ENCODE data around the gene CCL16.
"Not testable (repeated sequence)": the region's sequence is repeated elsewhere in the genome, so short reads cannot be mapped to it uniquely, and the experiment has no call there.

CCL16 gene

DNA sequence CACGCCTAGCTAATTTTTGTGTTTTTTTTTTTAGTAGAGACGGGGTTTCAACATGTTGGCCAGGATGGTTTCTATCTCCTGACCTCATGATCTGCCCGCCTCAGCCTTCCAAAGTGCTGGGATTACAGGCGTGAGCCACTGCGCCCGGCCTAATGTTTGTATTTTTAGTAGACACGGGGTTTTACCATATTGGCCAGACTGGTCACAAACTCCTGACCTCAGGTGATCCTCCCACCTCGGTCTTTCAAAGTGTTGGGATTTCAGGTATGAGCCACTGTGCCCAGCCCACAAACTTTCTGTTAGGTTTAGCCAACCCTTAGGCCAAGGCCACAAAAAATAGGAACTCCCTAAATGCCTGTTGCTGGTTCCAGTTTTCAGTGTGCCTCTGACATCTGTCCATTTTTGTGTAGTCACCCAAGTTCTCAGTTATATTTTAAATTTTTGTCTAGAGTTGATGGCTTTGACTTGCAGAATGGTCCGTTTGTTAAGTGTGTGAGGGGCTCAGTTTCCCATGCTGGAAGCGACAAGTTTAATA, 12.7 kb downstream of the CCL16 start:
- WGBS: 90% methylated on average over 9 of the region's 10 CpGs
- no peaks in the 10 kb centered on the region for H3K36me3 ChIP-seq (ENCODE audit: insufficient read depth, low read length)
- H3K9me3 ChIP-seq (ENCODE audit: insufficient read depth, low read depth, low read length): no peaks in the 10 kb centered on the region
- H3K4me3 ChIP-seq (ENCODE audit: low read length): no peak overlapping the region
- H3K9ac ChIP-seq (ENCODE audit: low read depth, low read length): no peak overlapping the region
- no peaks in the 10 kb centered on the region for H3K27me3 ChIP-seq (ENCODE audit: insufficient read depth, low read length)
- H3K4me1 ChIP-seq (ENCODE audit: insufficient read depth, low read length): no peaks in the 10 kb centered on the region
- no peak overlapping the region for H3K27ac ChIP-seq (ENCODE audit: low read depth, low read length)

- no peak overlapping the region for H3K4me3 ChIP-seq (ENCODE audit: low read length)
- no peaks in the 10 kb centered on the region for H3K9me3 ChIP-seq (ENCODE audit: insufficient read depth, low read depth, low read length)
- 91% methylated on average over 7 of the region's 7 CpGs for WGBS
- no peak overlapping the region for H3K9ac ChIP-seq (ENCODE audit: low read depth, low read length)
- no peaks in the 10 kb centered on the region for H3K4me1 ChIP-seq (ENCODE audit: insufficient read depth, low read length)
- H3K27me3 ChIP-seq (ENCODE audit: insufficient read depth, low read length): no peaks in the 10 kb centered on the region
- no peaks in the 10 kb centered on the region for H3K36me3 ChIP-seq (ENCODE audit: insufficient read depth, low read length)
- no peak overlapping the region for H3K27ac ChIP-seq (ENCODE audit: low read depth, low read length)
Measured at GRCh38 chr17:35965272-35965671, 16.0 kb downstream of the CCL16 start.

DNA sequence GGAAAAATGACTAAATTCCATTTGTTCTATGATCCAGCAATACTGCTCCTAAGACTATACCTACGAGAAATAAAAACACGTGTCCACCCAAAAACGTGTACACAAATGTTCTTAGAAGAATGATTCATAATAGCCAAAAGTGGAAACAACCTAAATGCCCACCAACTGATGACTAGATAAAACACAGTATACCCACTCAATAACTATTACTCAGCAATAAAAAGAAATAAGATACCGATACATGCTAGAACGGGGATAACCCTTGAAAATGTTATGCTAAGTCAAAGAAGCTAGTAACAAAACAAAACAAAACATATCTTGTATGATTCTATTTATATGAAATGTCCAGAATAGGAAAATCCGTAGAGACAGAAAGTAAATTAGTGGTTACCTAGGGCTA, 17.6 kb downstream of the CCL16 start:
- no peaks in the 10 kb centered on the region for H3K4me1 ChIP-seq (ENCODE audit: insufficient read depth, low read length)
- H3K9ac ChIP-seq (ENCODE audit: low read depth, low read length): no peak overlapping the region
- H3K27me3 ChIP-seq (ENCODE audit: insufficient read depth, low read length): no peaks in the 10 kb centered on the region
- no peak overlapping the region for H3K27ac ChIP-seq (ENCODE audit: low read depth, low read length)
- no peaks in the 10 kb centered on the region for H3K36me3 ChIP-seq (ENCODE audit: insufficient read depth, low read length)
- WGBS: 87% methylated on average over 6 of the region's 6 CpGs
- H3K9me3 ChIP-seq (ENCODE audit: insufficient read depth, low read depth, low read length): no peaks in the 10 kb centered on the region
- no peak overlapping the region for H3K4me3 ChIP-seq (ENCODE audit: low read length)

GRCh38 chr17:35953720-35954119, 27.6 kb downstream of the CCL16 start:
- Histone ChIP-seq H3K4me1 (ENCODE audit: insufficient read depth, low read length) (peaks cover 6% of the 10 kb centered on the region), H3K27me3 (ENCODE audit: insufficient read depth, low read length) (no peaks in the 10 kb centered on the region), H3K4me3 (ENCODE audit: low read length) (no peak overlapping the region), H3K27ac (ENCODE audit: low read depth, low read length) (no peak overlapping the region), H3K9ac (ENCODE audit: low read depth, low read length) (peak overlapping the region; percentile 17; the same call in 1 of the 2 replicates), H3K9me3 (ENCODE audit: insufficient read depth, low read depth, low read length) (no peaks in the 10 kb centered on the region), H3K36me3 (ENCODE audit: insufficient read depth, low read length) (no peaks in the 10 kb centered on the region)
- WGBS: 52% methylated on average over 7 of the region's 7 CpGs

GRCh38 chr17:35949401-35949800, 31.9 kb downstream of the CCL16 start:
- H3K36me3 ChIP-seq (ENCODE audit: insufficient read depth, low read length): no peaks in the 10 kb centered on the region
- H3K4me1 ChIP-seq (ENCODE audit: insufficient read depth, low read length): peaks cover 6% of the 10 kb centered on the region
- H3K4me3 ChIP-seq (ENCODE audit: low read length): no peak overlapping the region
- H3K27me3 ChIP-seq (ENCODE audit: insufficient read depth, low read length): no peaks in the 10 kb centered on the region
- H3K9ac ChIP-seq (ENCODE audit: low read depth, low read length): no peak overlapping the region
- WGBS: 92% methylated on average over 3 of the region's 3 CpGs
- H3K9me3 ChIP-seq (ENCODE audit: insufficient read depth, low read depth, low read length): no peaks in the 10 kb centered on the region
- H3K27ac ChIP-seq (ENCODE audit: low read depth, low read length): no peak overlapping the region

- Histone ChIP-seq H3K27ac (ENCODE audit: low read depth, low read length) (no peak overlapping the region), H3K27me3 (ENCODE audit: insufficient read depth, low read length) (no peaks in the 10 kb centered on the region), H3K4me1 (ENCODE audit: insufficient read depth, low read length) (no peaks in the 10 kb centered on the region), H3K9me3 (ENCODE audit: insufficient read depth, low read depth, low read length) (no peaks in the 10 kb centered on the region), H3K36me3 (ENCODE audit: insufficient read depth, low read length) (no peaks in the 10 kb centered on the region), H3K9ac (ENCODE audit: low read depth, low read length) (no peak overlapping the region), H3K4me3 (ENCODE audit: low read length) (no peak overlapping the region)
- 94% methylated on average over 7 of the region's 7 CpGs for WGBS
Measured at GRCh38 chr17:35948092-35948491, 33.2 kb downstream of the CCL16 start.

DNA sequence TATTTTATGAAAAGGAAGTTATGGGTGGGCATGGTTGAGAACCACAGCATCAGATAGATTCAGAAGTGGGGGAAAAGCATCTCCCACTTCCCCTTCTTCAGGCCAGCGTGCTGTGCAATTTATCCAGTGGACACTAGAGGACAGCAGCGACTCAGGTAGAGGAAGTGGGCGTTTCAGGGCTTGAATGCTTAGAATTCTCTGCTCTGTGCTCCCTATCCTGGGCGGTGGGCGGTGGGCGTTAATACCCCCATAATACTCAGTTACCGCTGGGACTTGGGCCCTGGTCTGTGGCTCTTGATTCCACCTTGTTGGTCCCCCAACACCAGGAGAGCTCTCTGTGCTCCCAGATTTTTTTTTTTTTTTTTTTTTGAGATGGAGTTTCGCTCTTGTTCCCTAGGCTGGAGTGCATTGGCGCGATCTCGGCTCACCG, 34.1 kb downstream of the CCL16 start:
- Histone ChIP-seq H3K27me3 (ENCODE audit: insufficient read depth, low read length) (no peaks in the 10 kb centered on the region), H3K9ac (ENCODE audit: low read depth, low read length) (no peak overlapping the region), H3K27ac (ENCODE audit: low read depth, low read length) (no peak overlapping the region), H3K4me1 (ENCODE audit: insufficient read depth, low read length) (no peaks in the 10 kb centered on the region), H3K36me3 (ENCODE audit: insufficient read depth, low read length) (no peaks in the 10 kb centered on the region), H3K9me3 (ENCODE audit: insufficient read depth, low read depth, low read length) (no peaks in the 10 kb centered on the region), H3K4me3 (ENCODE audit: low read length) (no peak overlapping the region)
- 46% methylated on average over 12 of the region's 12 CpGs for WGBS

GRCh38 chr17:35944151-35944550, 37.1 kb downstream of the CCL16 start:
- Histone ChIP-seq H3K9ac (ENCODE audit: low read depth, low read length) (no peak overlapping the region), H3K4me3 (ENCODE audit: low read length) (no peak overlapping the region), H3K27me3 (ENCODE audit: insufficient read depth, low read length) (no peaks in the 10 kb centered on the region), H3K27ac (ENCODE audit: low read depth, low read length) (no peak overlapping the region), H3K36me3 (ENCODE audit: insufficient read depth, low read length) (no peaks in the 10 kb centered on the region), H3K4me1 (ENCODE audit: insufficient read depth, low read length) (no peaks in the 10 kb centered on the region), H3K9me3 (ENCODE audit: insufficient read depth, low read depth, low read length) (no peaks in the 10 kb centered on the region)
- 87% methylated on average over 4 of the region's 4 CpGs for WGBS

DNA sequence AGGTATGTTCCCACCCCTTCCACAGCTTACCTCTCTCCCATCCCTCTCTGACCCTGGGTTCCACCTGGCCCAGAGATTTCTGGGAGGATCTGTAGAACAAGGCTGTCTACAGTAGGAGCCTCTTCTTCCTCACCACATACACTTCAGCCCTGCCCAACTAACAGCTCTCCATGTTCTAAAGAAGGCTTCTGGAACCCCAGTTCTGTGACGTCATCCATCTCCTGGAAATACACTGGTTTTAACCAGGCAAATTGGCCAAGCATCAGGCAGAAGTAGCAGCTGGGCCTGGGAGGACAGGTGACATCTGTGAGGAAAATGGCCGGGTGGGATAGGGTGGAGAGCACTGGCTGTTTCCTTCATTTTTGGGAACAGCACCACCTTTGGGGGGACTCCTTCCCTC, 37.8 kb downstream of the CCL16 start, which contains the start of gene LYZL6:
TSS of gene LYZL6 (minus strand) at position 177 of the 400 bp plus-strand sequence. CDS start 4,357 bp downstream, outside the sequence.
- Histone ChIP-seq H3K27me3 (ENCODE audit: insufficient read depth, low read length) (no peaks in the 10 kb centered on the region), H3K4me3 (ENCODE audit: low read length) (no peak within 1 kb of the TSS), H3K4me1 (ENCODE audit: insufficient read depth, low read length) (no peaks in the 10 kb centered on the region), H3K27ac (ENCODE audit: low read depth, low read length) (no peak within 1 kb of the TSS), H3K36me3 (ENCODE audit: insufficient read depth, low read length) (no peaks in the 10 kb centered on the region), H3K9me3 (ENCODE audit: insufficient read depth, low read depth, low read length) (no peaks in the 10 kb centered on the region), H3K9ac (ENCODE audit: low read depth, low read length) (no peak within 1 kb of the TSS)
- 87% methylated on average over 2 of the region's 2 CpGs for WGBS

- Histone ChIP-seq H3K4me3 (ENCODE audit: low read length) (no peak overlapping the region), H3K4me1 (ENCODE audit: insufficient read depth, low read length) (no peaks in the 10 kb centered on the region), H3K27me3 (ENCODE audit: insufficient read depth, low read length) (no peaks in the 10 kb centered on the region), H3K36me3 (ENCODE audit: insufficient read depth, low read length) (no peaks in the 10 kb centered on the region), H3K27ac (ENCODE audit: low read depth, low read length) (no peak overlapping the region), H3K9me3 (ENCODE audit: insufficient read depth, low read depth, low read length) (no peaks in the 10 kb centered on the region), H3K9ac (ENCODE audit: low read depth, low read length) (no peak overlapping the region)
- 89% methylated on average over 9 of the region's 9 CpGs for WGBS
Measured at GRCh38 chr17:35942588-35943186, 38.6 kb downstream of the CCL16 start.

- not testable (repeated sequence) for H3K27me3 ChIP-seq (ENCODE audit: insufficient read depth, low read length); H3K36me3 ChIP-seq (ENCODE audit: insufficient read depth, low read length); H3K27ac ChIP-seq (ENCODE audit: low read depth, low read length); H3K9me3 ChIP-seq (ENCODE audit: insufficient read depth, low read depth, low read length); H3K4me3 ChIP-seq (ENCODE audit: low read length); H3K4me1 ChIP-seq (ENCODE audit: insufficient read depth, low read length); H3K9ac ChIP-seq (ENCODE audit: low read depth, low read length)
- 87% methylated on average over 3 of the region's 3 CpGs for WGBS
Measured at GRCh38 chr17:35938492-35938891, 42.8 kb downstream of the CCL16 start.

- no peak overlapping the region for H3K9ac ChIP-seq (ENCODE audit: low read depth, low read length)
- H3K4me1 ChIP-seq (ENCODE audit: insufficient read depth, low read length): peaks cover 8% of the 10 kb centered on the region
- H3K4me3 ChIP-seq (ENCODE audit: low read length): no peak overlapping the region
- H3K36me3 ChIP-seq (ENCODE audit: insufficient read depth, low read length): no peaks in the 10 kb centered on the region
- H3K27ac ChIP-seq (ENCODE audit: low read depth, low read length): no peak overlapping the region
- 98% methylated on average over 5 of the region's 5 CpGs for WGBS
- H3K27me3 ChIP-seq (ENCODE audit: insufficient read depth, low read length): no peaks in the 10 kb centered on the region
- no peaks in the 10 kb centered on the region for H3K9me3 ChIP-seq (ENCODE audit: insufficient read depth, low read depth, low read length)
Measured at GRCh38 chr17:35936063-35936462, 45.2 kb downstream of the CCL16 start.
